SK-N-SH (cell line): ENCODE measurements around the gene LPIN1.

Source experiments
- EP300 ChIP-seq, 2 experiments: IDR thresholded peaks; 2 replicates each; pipeline versions ENCODE4 v1.4.0 to v1.6.1; 2012; ENCODE audit warnings: borderline replicate concordance in 1 of 2, low read depth in 1 of 2, low read length in 1 of 2
- EZH2phosphoT487 ChIP-seq: fragments of 200-600 bp; sonication (generic); IDR thresholded peaks from 2 replicates; pipeline ENCODE4 v1.6.1; 2017; ENCODE audit warnings: low read depth, mixed run types, mild to moderate bottlenecking, antibody characterized with exemption, moderate library complexity, borderline replicate concordance
- GATA2 ChIP-seq: sonication (generic); formaldehyde crosslinking; IDR thresholded peaks from 2 replicates; pipeline ENCODE4 v1.5.0; 2020; ENCODE audit warnings: mild to moderate bottlenecking, missing genetic modification reagents
- JUND ChIP-seq: IDR thresholded peaks from 2 replicates; pipeline ENCODE4 v1.4.0; 2012
- MXI1 ChIP-seq: IDR thresholded peaks from 2 replicates; pipeline ENCODE4 v1.6.1; 2012; ENCODE audit warnings: mild to moderate bottlenecking, low read depth, low read length, improper control_type of control experiment
- POLR2AphosphoS5 ChIP-seq: IDR thresholded peaks from 2 replicates; pipeline ENCODE4 v1.6.1; 2012; ENCODE audit warnings: low read depth, low read length
- RFX5 ChIP-seq: IDR thresholded peaks from 2 replicates; pipeline ENCODE4 v1.6.1; 2012; ENCODE audit warnings: mild to moderate bottlenecking, improper control_type of control experiment, low read length
- SIN3A ChIP-seq: IDR thresholded peaks from 2 replicates; pipeline ENCODE4 v1.6.1; 2012; ENCODE audit warnings: low read depth, mild to moderate bottlenecking, low read length, moderate library complexity, borderline replicate concordance
- TAF1 ChIP-seq: IDR thresholded peaks from 2 replicates; pipeline ENCODE4 v1.6.1; 2012; ENCODE audit warnings: low read depth, mild to moderate bottlenecking, low read length, moderate library complexity, borderline replicate concordance
- TCF12 ChIP-seq: IDR thresholded peaks from 2 replicates; pipeline ENCODE4 v1.4.0; 2012
- TF ChIP-seq, protein P1 (sequence below): fragments of 200-600 bp; sonication (generic); IDR thresholded peaks from 2 replicates; pipeline ENCODE4 v1.6.1; 2017; ENCODE audit warnings: antibody characterized with exemption, mild to moderate bottlenecking, moderate library complexity
- TF ChIP-seq, protein P2 (sequence below): IDR thresholded peaks from 2 replicates; pipeline ENCODE4 v1.6.1; 2012; ENCODE audit warnings: mild to moderate bottlenecking, low read depth, low read length, moderate library complexity

GRCh38 chr2:11722292-11723060, 24.0 kb upstream of the LPIN1 start:
- TF ChIP-seq, protein P1, sequence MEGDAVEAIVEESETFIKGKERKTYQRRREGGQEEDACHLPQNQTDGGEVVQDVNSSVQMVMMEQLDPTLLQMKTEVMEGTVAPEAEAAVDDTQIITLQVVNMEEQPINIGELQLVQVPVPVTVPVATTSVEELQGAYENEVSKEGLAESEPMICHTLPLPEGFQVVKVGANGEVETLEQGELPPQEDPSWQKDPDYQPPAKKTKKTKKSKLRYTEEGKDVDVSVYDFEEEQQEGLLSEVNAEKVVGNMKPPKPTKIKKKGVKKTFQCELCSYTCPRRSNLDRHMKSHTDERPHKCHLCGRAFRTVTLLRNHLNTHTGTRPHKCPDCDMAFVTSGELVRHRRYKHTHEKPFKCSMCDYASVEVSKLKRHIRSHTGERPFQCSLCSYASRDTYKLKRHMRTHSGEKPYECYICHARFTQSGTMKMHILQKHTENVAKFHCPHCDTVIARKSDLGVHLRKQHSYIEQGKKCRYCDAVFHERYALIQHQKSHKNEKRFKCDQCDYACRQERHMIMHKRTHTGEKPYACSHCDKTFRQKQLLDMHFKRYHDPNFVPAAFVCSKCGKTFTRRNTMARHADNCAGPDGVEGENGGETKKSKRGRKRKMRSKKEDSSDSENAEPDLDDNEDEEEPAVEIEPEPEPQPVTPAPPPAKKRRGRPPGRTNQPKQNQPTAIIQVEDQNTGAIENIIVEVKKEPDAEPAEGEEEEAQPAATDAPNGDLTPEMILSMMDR, result no peak
- TF ChIP-seq JUND (no peak), MXI1 (no peak), EZH2phosphoT487 (no peak), RFX5 (no peak), TAF1 (no peak), POLR2AphosphoS5 (no peak), TCF12 (no peak), SIN3A (no peak), EP300 (IDR thresholded peaks at IDR 0.05; ENCODE audit: borderline replicate concordance in 1 of 2, low read depth in 1 of 2, low read length in 1 of 2) (no peak), GATA2 (CRISPR knock-in tag) (no peak)
- TF ChIP-seq, protein P2, sequence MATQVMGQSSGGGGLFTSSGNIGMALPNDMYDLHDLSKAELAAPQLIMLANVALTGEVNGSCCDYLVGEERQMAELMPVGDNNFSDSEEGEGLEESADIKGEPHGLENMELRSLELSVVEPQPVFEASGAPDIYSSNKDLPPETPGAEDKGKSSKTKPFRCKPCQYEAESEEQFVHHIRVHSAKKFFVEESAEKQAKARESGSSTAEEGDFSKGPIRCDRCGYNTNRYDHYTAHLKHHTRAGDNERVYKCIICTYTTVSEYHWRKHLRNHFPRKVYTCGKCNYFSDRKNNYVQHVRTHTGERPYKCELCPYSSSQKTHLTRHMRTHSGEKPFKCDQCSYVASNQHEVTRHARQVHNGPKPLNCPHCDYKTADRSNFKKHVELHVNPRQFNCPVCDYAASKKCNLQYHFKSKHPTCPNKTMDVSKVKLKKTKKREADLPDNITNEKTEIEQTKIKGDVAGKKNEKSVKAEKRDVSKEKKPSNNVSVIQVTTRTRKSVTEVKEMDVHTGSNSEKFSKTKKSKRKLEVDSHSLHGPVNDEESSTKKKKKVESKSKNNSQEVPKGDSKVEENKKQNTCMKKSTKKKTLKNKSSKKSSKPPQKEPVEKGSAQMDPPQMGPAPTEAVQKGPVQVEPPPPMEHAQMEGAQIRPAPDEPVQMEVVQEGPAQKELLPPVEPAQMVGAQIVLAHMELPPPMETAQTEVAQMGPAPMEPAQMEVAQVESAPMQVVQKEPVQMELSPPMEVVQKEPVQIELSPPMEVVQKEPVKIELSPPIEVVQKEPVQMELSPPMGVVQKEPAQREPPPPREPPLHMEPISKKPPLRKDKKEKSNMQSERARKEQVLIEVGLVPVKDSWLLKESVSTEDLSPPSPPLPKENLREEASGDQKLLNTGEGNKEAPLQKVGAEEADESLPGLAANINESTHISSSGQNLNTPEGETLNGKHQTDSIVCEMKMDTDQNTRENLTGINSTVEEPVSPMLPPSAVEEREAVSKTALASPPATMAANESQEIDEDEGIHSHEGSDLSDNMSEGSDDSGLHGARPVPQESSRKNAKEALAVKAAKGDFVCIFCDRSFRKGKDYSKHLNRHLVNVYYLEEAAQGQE, result no peak
